Fibroblast of the aortic adventitia (primary cell): ENCODE results near the gene ZMYND8. TPM values are rescaled to one million over a fixed set of nuclear protein-coding genes. Genes with fewer than 3 reads are reported as not detected.
"Not testable (repeated sequence)": the region's sequence is repeated elsewhere in the genome, so short reads cannot be mapped to it uniquely, and the experiment has no call there.

Experiments used
- DNase-seq: peaks from one replicate; pipeline ENCODE4 v3.0.0-alpha.2; 2010; ENCODE audit warnings: low read depth
- H3K4me3 ChIP-seq: 2 replicates; pipeline ENCODE4 v1.5.1; 2011; ENCODE audit warnings: low read depth, mild to moderate bottlenecking, control low read depth, low read length, moderate library complexity
- CTCF ChIP-seq: IDR thresholded peaks from 2 replicates; pipeline ENCODE4 v1.5.1; 2011; ENCODE audit warnings: mild to moderate bottlenecking, low read length, control low read depth, inconsistent platforms; ENCODE audit not compliant: insufficient read depth
- total RNA-seq: library from RNA; depleted of rRNA; stranded (reverse); fragments of >200 nt; gene quantifications from 2 replicates; pipeline ENCODE4 v1.2.3, GENCODE V29; 2012; ENCODE audit warnings: low replicate concordance

ZMYND8 gene
- total RNA-seq, 1 donor = 24.0 TPM

- H3K4me3 ChIP-seq = no peak overlapping the region
- peak; percentile 82 for TF ChIP-seq CTCF
- peak; percentile 81 for DNase-seq
Measured at GRCh38 chr20:47205577-47206123, 150.8 kb downstream of the ZMYND8 start.

- not testable (repeated sequence) for DNase-seq
Measured at GRCh38 chr20:47204850-47205122, 151.7 kb downstream of the ZMYND8 start.

GRCh38 chr20:47204008-47204849 is 152.3 kb downstream of the ZMYND8 start:
- DNase-seq = peak; percentile 15
- TF ChIP-seq CTCF = no peak
- H3K4me3 ChIP-seq = no peak overlapping the region

More at GRCh38 chr20:47204850-47205122, 151.7 kb downstream of the ZMYND8 start:
- H3K4me3 ChIP-seq = not testable (repeated sequence)

GRCh38 chr20:47202733-47203667 is 153.5 kb downstream of the ZMYND8 start:
- no peak overlapping the region for H3K4me3 ChIP-seq
- no peak for TF ChIP-seq CTCF
- no peak for DNase-seq

GRCh38 chr20:47201074-47201730 is 155.3 kb downstream of the ZMYND8 start:
- TF ChIP-seq CTCF = no peak
- no peak overlapping the region for H3K4me3 ChIP-seq
- no peak for DNase-seq

GRCh38 chr20:47198996-47199552 is 157.4 kb downstream of the ZMYND8 start:
- no peak overlapping the region for H3K4me3 ChIP-seq
- no peak for DNase-seq
- TF ChIP-seq CTCF = no peak
